Sciatic nerve (tissue), 1 donor: ENCODE measurements around the gene ECE2. TPM values are rescaled to one million over a fixed set of nuclear protein-coding genes. Genes with fewer than 3 reads are reported as not detected.

ENCODE experiments used
- microRNA-seq: library from miRNA; unstranded; fragments of <30 nt; microRNA quantifications from one replicate; pipeline ENCODE4 v1.2.0, GENCODE V29; 2020
- total RNA-seq: library from RNA; stranded (reverse); fragmentation: NEBNext Ultra II Directional; extraction: Animal tissue kit (Norgen Biotek cat#: 25700); gene quantifications from one replicate; pipeline ENCODE4 v1.2.1, GENCODE V29; 2021
- donor health status: DM: no; HTN: no; CAD: no.

Gene ECE2
- total RNA-seq, 1 donor from 2014 or later = not detected

Small RNAs within 50 kb of the gene (microRNA-seq; reads per million reads assigned to microRNA genes)
- gene MIR1224 = 1.8 reads per million

Other genes starting within 250 kb of the ECE2 start
- gene HTR3D, start 244.3 kb upstream of the ECE2 start, total RNA-seq = not detected
- gene HTR3C, start 223.0 kb upstream of the ECE2 start, total RNA-seq = not detected
- gene HTR3E, start 179.0 kb upstream of the ECE2 start, total RNA-seq = not detected
- 30.6 TPM for gene EIF2B5, start 140.7 kb upstream of the ECE2 start, total RNA-seq
- gene DVL3, start 120.6 kb upstream of the ECE2 start, total RNA-seq = 57.8 TPM
- 278 TPM for gene AP2M1, start 101.2 kb upstream of the ECE2 start, total RNA-seq
- gene ABCF3, start 89.8 kb upstream of the ECE2 start, total RNA-seq = 67.4 TPM
- 0.53 TPM for gene VWA5B2, start 46.4 kb upstream of the ECE2 start, total RNA-seq
- gene ALG3, start 27.1 kb upstream of the ECE2 start, total RNA-seq = 16.7 TPM
- 1.3 TPM for gene EEF1AKMT4, start 26.4 kb upstream of the ECE2 start, total RNA-seq
- 0.53 TPM for gene CAMK2N2, start 14.5 kb upstream of the ECE2 start, total RNA-seq
- gene PSMD2, start 23.2 kb downstream of the ECE2 start, total RNA-seq = 122 TPM
- gene EIF4G1, start 38.6 kb downstream of the ECE2 start, total RNA-seq = 248 TPM
- 22.6 TPM for gene FAM131A, start 61.6 kb downstream of the ECE2 start, total RNA-seq
- 24.5 TPM for gene CLCN2, start 85.6 kb downstream of the ECE2 start, total RNA-seq
- 57.8 TPM for gene POLR2H, start 85.7 kb downstream of the ECE2 start, total RNA-seq
- 1.2 TPM for gene THPO, start 102.2 kb downstream of the ECE2 start, total RNA-seq
- gene CHRD, start 104.0 kb downstream of the ECE2 start, total RNA-seq = 27.0 TPM